ENCODE data around the gene PLEKHG3. TPM values are rescaled to one million over a fixed set of nuclear protein-coding genes. Genes with fewer than 3 reads are reported as not detected.

The PLEKHG3 gene
- total RNA-seq, 2 donors from 2014 or later, result 78.8 to 106 TPM

DNA sequence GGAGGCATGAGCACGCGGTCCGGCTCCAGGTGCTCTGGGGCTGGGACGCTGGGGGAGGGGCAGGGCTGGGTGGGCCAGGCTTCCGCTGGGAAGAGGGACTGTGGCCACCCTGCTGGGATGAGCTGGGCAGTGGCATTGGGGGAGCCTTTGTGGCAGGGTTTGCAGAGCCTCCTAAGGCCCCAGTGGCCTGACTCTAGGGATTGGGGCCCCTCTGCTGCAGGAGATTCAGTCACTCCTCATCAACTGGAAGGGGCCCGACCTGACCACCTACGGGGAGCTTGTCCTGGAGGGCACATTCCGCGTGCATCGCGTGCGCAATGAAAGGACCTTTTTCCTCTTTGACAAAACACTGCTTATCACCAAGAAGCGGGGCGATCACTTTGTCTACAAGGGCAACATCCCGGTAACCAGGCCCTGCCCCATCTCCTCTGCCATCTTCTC is 26.9 kb downstream of the PLEKHG3 start:
- Histone ChIP-seq H3K9ac (ENCODE audit: low read depth in 2 of 2, low read length in 2 of 2) (no peak overlapping the region), H3K27me3 (no peaks in the 10 kb centered on the region), H3K36me3 (no peaks in the 10 kb centered on the region), H3K27ac (no peak overlapping the region), H3K4me1 (peaks cover 17% of the 10 kb centered on the region), H3K4me3 (no peak overlapping the region), H3K9me3 (no peaks in the 10 kb centered on the region)
- TF ChIP-seq, protein P1, sequence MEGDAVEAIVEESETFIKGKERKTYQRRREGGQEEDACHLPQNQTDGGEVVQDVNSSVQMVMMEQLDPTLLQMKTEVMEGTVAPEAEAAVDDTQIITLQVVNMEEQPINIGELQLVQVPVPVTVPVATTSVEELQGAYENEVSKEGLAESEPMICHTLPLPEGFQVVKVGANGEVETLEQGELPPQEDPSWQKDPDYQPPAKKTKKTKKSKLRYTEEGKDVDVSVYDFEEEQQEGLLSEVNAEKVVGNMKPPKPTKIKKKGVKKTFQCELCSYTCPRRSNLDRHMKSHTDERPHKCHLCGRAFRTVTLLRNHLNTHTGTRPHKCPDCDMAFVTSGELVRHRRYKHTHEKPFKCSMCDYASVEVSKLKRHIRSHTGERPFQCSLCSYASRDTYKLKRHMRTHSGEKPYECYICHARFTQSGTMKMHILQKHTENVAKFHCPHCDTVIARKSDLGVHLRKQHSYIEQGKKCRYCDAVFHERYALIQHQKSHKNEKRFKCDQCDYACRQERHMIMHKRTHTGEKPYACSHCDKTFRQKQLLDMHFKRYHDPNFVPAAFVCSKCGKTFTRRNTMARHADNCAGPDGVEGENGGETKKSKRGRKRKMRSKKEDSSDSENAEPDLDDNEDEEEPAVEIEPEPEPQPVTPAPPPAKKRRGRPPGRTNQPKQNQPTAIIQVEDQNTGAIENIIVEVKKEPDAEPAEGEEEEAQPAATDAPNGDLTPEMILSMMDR (IDR thresholded peaks at IDR 0.05), result no peak
- intact Hi-C loops (cut with DNase I), result no loop called here
- no peak for DNase-seq

- intact Hi-C loops (cut with DNase I), result no loop called here
- Histone ChIP-seq H3K27me3 (no peaks in the 10 kb centered on the region), H3K36me3 (no peaks in the 10 kb centered on the region), H3K4me3 (no peak overlapping the region), H3K9me3 (no peaks in the 10 kb centered on the region), H3K27ac (no peak overlapping the region), H3K9ac (ENCODE audit: low read depth in 2 of 2, low read length in 2 of 2) (no peak overlapping the region), H3K4me1 (peaks cover 15% of the 10 kb centered on the region)
- TF ChIP-seq, protein P1 (IDR thresholded peaks at IDR 0.05), result no peak
- no peak for DNase-seq
Measured at GRCh38 chr14:64732066-64732465, 27.8 kb downstream of the PLEKHG3 start.

GRCh38 chr14:64732536-64733120 is 28.4 kb downstream of the PLEKHG3 start:
- H3K27me3 ChIP-seq, result no peaks in the 10 kb centered on the region
- no peak overlapping the region for H3K4me3 ChIP-seq
- peaks cover 10% of the 10 kb centered on the region for H3K4me1 ChIP-seq
- intact Hi-C loops (cut with DNase I), result no loop called here
- no peaks in the 10 kb centered on the region for H3K9me3 ChIP-seq
- H3K9ac ChIP-seq (ENCODE audit: low read depth in 2 of 2, low read length in 2 of 2), result no peak overlapping the region
- no peak for DNase-seq
- H3K36me3 ChIP-seq, result no peaks in the 10 kb centered on the region
- H3K27ac ChIP-seq, result no peak overlapping the region
- TF ChIP-seq, protein P1 (IDR thresholded peaks at IDR 0.05), result no peak

GRCh38 chr14:64733321-64733720 is 29.1 kb downstream of the PLEKHG3 start:
- no peaks in the 10 kb centered on the region for H3K9me3 ChIP-seq
- H3K27ac ChIP-seq, result peak overlapping the region; percentile 1
- no peak overlapping the region for H3K9ac ChIP-seq (ENCODE audit: low read depth in 2 of 2, low read length in 2 of 2)
- intact Hi-C loops (cut with DNase I), result no loop called here
- H3K36me3 ChIP-seq, result no peaks in the 10 kb centered on the region
- H3K27me3 ChIP-seq, result no peaks in the 10 kb centered on the region
- peaks cover 8% of the 10 kb centered on the region for H3K4me1 ChIP-seq
- no peak for DNase-seq
- no peak overlapping the region for H3K4me3 ChIP-seq
- TF ChIP-seq, protein P1 (IDR thresholded peaks at IDR 0.05), result no peak

- Histone ChIP-seq H3K9ac (ENCODE audit: low read depth in 2 of 2, low read length in 2 of 2) (no peak overlapping the region), H3K27me3 (no peaks in the 10 kb centered on the region), H3K4me1 (peaks cover 8% of the 10 kb centered on the region), H3K9me3 (no peaks in the 10 kb centered on the region), H3K27ac (peak overlapping the region; percentile 1), H3K4me3 (no peak overlapping the region), H3K36me3 (no peaks in the 10 kb centered on the region)
- DNase-seq, result no peak
- intact Hi-C loops (cut with DNase I), result no loop called here
- TF ChIP-seq, protein P1 (IDR thresholded peaks at IDR 0.05), result no peak
Measured at GRCh38 chr14:64733899-64734298, 29.7 kb downstream of the PLEKHG3 start.
